ENCODE data around the gene SLC30A4.

DNA sequence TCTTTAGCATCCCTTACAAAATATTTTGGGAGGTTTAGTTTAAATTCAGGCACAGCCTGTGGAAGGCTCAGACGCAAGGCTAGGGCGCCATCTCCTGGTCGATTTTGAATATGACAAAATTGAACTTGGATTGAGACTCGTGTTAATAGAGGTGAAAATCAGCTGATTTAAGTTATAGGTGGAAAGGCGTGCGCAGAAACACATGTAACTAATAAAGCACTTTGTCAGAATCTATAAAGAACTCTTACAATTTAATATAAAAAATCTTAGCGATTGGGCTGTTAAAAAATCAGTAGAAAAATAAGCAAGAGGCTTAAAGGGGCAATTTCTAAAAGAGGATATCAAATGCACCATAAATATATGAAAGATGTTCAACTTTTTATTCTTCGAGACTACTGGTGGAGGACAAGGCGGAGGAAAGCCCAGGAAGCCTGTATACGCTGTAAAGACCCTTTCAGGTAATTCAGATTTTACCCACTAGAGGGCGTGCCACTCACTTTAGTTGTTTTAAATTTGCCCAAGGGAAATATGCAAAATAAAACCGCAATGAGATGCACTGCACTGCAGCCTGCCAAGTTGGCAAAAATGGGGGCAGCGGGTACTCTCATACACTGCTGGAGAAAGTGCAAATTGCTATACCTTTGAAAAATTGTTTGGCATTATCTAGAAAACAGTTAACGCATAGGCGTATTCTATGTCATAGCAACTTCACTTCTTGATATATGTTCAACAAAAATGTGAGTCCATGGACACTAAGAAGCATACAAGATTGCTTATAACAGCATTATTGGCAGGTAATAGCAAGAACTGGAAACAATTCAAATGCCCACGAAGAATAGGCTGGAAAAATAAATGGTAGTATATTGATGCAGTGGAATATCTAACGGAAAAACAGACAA lies 64.7 kb downstream of the SLC30A4 start:
- TF ChIP-seq ZNF274 (IDR thresholded peaks at IDR 0.05; ENCODE audit: low read depth, low read length) (no peak), YY1 (IDR thresholded peaks at IDR 0.05; ENCODE audit: insufficient read depth, insufficient read length) (no peak), SUZ12 (IDR thresholded peaks at IDR 0.05; ENCODE audit: extremely low read depth, insufficient read depth, insufficient read length) (no peak)
